HEK293T (cell line): ENCODE measurements around the gene CRTAP.

Experiments used
- BHLHE40 ChIP-seq: fragments of 450-650 bp; IDR thresholded peaks from 2 replicates; pipeline ENCODE4 v1.6.1; 2016; ENCODE audit warnings: mild to moderate bottlenecking, moderate library complexity, borderline replicate concordance
- FOXA1 ChIP-seq: fragments of 450-650 bp; IDR thresholded peaks from 2 replicates; pipeline ENCODE4 v1.6.1; 2016; ENCODE audit warnings: mild to moderate bottlenecking
- FOXM1 ChIP-seq: fragments of 450-650 bp; IDR thresholded peaks from 2 replicates; pipeline ENCODE4 v1.6.1; 2017; ENCODE audit warnings: mild to moderate bottlenecking, borderline replicate concordance

DNA sequence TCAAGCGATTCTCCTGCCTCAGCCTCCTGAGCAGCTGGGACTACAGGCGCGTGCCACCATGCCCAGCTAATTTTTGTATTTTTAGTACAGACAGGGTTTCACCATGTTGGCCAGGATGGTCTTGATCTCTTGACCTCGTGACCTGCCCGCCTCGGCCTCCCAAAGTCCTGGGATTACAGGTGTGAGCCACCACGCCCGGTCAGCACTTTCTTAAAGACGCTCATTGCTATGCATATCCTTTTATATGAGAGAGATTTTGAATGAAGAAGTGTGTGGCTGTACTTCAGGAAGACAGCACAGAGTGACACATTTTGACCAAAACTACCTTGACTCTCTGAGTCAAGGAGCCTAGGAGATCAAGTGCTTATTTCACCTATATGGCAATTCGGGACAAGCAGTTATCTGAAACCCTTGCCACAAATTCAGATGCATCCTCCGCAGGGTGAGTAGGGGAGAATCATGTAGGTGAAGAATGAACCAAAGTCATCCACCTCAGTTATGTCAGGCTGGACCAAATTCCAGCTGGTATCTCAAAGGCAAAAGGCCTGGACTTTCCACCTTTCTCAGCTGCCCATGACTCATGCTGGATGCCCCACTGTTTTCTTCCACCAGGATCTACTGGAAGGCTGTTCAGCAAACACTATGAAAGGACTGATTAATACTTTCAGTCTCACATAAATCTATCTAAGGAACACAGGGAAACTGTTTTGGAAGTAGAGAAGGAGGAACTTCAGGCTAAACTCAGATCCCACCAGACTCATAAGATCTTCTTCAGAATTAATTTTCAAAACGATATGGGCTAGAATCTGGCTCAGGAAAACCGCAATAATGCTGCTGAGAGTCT, 72.9 kb downstream of the CRTAP start:
- no peak for TF ChIP-seq BHLHE40
- TF ChIP-seq FOXA1 = no peak
- no peak for TF ChIP-seq FOXM1
